GM12891 (cell line): ENCODE measurements around the gene CTCF.
A peak's percentile ranks its signal among the peaks of the same experiment; 100 is the strongest.

ENCODE experiments used
- DNase-seq: peaks from one replicate; pipeline ENCODE4 v3.0.0; 2011; ENCODE audit warnings: low spot score; ENCODE audit not compliant: insufficient read length
- FAIRE-seq: peaks from 2 replicates; lab custom pipeline; 2011; peaks lifted over from hg19 to GRCh38; lab: Jason Lieb, UNC
- PAX5 ChIP-seq: IDR thresholded peaks from 2 replicates; pipeline ENCODE4 v1.6.1; 2011; ENCODE audit warnings: low read length, moderate library complexity, mild to moderate bottlenecking; ENCODE audit not compliant: insufficient read depth, severe bottlenecking
- POLR2A ChIP-seq: IDR thresholded peaks from 2 replicates; pipeline ENCODE4 v1.6.1; 2011; ENCODE audit warnings: low read depth, low read length, control low read depth
- POLR2AphosphoS5 ChIP-seq: IDR thresholded peaks from 2 replicates; pipeline ENCODE4 v1.6.1; 2011; ENCODE audit warnings: low read depth, low read length, control low read depth
- POU2F2 ChIP-seq: IDR thresholded peaks from 2 replicates; pipeline ENCODE4 v1.6.1; 2011; ENCODE audit warnings: low read depth, mild to moderate bottlenecking, control low read depth, low read length, moderate library complexity
- SPI1 ChIP-seq: IDR thresholded peaks from 2 replicates; pipeline ENCODE4 v1.6.1; 2011; ENCODE audit warnings: low read depth, low read length, control low read depth
- TAF1 ChIP-seq: IDR thresholded peaks from 2 replicates; pipeline ENCODE4 v1.6.1; 2011; ENCODE audit warnings: low read depth, low read length, control low read depth

Gene CTCF

DNA sequence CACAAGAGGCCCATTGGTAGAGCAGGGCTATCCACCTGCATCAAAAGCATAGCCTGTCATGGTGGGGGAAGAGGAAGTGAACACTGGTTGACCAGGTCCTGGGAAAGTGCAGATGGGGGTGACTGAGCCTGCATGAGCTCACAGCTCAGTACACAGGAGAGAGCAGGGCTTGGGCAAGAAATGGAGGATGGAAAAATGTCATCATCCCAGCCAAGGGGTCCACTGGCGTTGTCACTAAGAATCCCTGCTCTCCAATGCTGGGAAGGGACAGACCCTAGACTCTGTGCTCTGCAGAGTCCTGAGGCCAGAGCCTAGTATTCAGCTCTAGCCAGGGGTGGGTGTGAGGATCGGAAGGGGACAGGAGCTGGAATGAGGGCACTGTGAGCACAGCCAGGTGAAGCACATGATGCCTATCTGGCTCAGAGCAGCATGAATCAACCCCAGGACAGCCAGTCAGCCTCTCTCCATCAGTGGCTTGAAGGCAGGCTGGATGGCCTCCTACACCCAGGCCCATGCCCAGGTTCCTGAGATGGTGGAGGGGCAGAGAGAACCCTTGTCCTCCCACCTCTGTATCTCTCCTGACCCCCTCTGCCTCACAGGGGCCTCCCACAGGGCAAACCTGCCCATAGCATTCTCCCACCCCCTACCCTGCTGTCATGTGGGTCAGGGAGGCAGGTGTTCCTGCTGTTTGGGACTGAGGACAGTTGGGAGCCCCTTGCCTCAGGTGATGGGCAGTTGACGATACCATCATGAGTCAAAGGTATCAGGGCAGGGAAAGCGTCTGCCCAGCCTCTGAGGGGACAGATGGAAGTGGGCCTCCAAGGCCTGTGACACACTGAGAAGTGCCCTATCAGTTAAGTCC lies 13.8 kb upstream of the CTCF start:
- TF ChIP-seq POU2F2 (no peak), SPI1 (peak; percentile 88)
- no peak for DNase-seq
- FAIRE-seq: peak; percentile 93

DNA sequence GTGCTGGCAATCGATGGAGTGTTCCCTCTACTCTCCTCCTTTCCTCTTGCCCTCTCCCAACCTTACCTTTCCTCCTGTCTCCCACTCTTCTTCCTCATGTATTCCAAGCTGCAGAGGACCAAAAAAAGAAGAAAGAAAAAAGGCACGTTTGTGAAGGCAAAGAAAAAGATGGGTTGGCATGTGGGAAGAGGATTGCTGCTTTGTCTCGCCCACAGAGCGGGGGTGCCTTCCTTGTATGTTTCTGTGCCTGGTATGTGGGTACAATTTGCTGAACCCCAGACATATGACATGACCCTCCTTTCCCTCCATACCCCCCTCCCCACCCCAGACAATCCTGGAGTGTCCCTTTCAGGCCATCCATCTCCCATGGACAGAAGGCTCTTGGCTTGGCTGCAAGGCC lies 13.1 kb upstream of the CTCF start:
- TF ChIP-seq POU2F2 (no peak), POLR2AphosphoS5 (no peak), PAX5 (no peak), POLR2A (no peak), SPI1 (no peak), TAF1 (no peak)
- DNase-seq (no peak), FAIRE-seq (peak; percentile 35)

GRCh38 chr16:67549936-67550335 lies 12.4 kb upstream of the CTCF start:
- FAIRE-seq (no peak), DNase-seq (no peak)
- TF ChIP-seq POLR2A: no peak

GRCh38 chr16:67551091-67551490 lies 11.2 kb upstream of the CTCF start:
- TF ChIP-seq SPI1 (no peak), TAF1 (no peak), PAX5 (no peak), POU2F2 (no peak), POLR2AphosphoS5 (no peak), POLR2A (no peak)
- DNase-seq: no peak
- FAIRE-seq: no peak

DNA sequence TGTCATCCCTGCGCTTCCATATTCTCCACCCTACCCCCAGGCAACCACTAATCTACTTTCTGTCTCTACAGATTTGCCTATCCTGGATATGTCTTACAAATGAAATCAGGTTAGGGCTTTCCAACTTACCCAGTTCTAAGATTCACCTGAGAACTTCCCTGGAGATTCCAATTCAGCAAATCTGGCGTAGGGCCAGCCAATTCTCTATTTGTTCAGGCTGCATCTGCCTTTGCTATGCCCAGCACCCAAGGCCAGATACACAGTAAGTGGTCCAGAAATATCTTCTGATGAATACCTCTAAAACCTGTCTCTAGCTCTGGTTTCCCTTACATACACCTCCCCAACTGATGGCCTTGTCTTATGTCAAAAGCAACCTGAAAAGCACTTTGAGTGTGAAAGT lies 10.4 kb upstream of the CTCF start:
- FAIRE-seq (peak; percentile 33), DNase-seq (no peak)
- TF ChIP-seq SPI1: no peak
- TF ChIP-seq POLR2A: no peak
- no peak for TF ChIP-seq POLR2AphosphoS5

GRCh38 chr16:67552476-67552875 lies 9.8 kb upstream of the CTCF start:
- DNase-seq (no peak), FAIRE-seq (peak; percentile 28)
- TF ChIP-seq POU2F2: no peak
- TF ChIP-seq TAF1: no peak
- no peak for TF ChIP-seq SPI1
- no peak for TF ChIP-seq POLR2AphosphoS5
- TF ChIP-seq PAX5: no peak
- no peak for TF ChIP-seq POLR2A

GRCh38 chr16:67555795-67556212 lies 6.5 kb upstream of the CTCF start:
- peak; percentile 77 for FAIRE-seq
- TF ChIP-seq POU2F2 (no peak), TAF1 (no peak), SPI1 (no peak), POLR2A (no peak), POLR2AphosphoS5 (no peak)
- DNase-seq: no peak

DNA sequence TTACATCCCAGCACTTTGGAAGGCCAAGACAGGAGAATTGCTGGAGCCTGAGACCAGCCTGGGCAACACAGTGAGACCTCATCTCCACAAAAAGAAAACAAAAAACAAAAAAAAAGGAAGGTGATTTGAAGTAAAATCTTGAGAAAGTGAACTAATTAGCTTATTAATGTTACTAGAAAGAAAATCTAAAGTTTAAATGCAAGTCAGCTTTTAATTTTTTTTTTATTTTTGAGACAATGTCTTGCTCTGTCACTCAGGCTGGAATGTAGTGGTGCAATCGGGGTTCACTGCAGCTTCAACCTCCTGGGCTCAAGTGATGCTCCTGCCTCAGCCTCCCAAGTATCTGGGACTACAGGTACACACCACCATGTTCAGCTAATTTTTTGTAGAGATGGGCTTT lies 3.5 kb upstream of the CTCF start:
- no peak for FAIRE-seq
- TF ChIP-seq TAF1: no peak
- TF ChIP-seq POLR2A: no peak
- TF ChIP-seq POLR2AphosphoS5: no peak
- TF ChIP-seq POU2F2: no peak
- TF ChIP-seq SPI1: no peak
- TF ChIP-seq PAX5: no peak
- no peak for DNase-seq

- FAIRE-seq (peak; percentile 31), DNase-seq (no peak)
- no peak for TF ChIP-seq PAX5
- TF ChIP-seq TAF1: no peak
- TF ChIP-seq SPI1: no peak
- TF ChIP-seq POLR2A: no peak
- no peak for TF ChIP-seq POU2F2
- TF ChIP-seq POLR2AphosphoS5: no peak
Measured at GRCh38 chr16:67560827-67561342, 1.4 kb upstream of the CTCF start.

- TF ChIP-seq POLR2A (no peak), PAX5 (no peak), POLR2AphosphoS5 (no peak; the same call in 1 of the 2 replicates), SPI1 (no peak), POU2F2 (no peak)
- no peak for DNase-seq
- no peak for FAIRE-seq
Measured at GRCh38 chr16:67561501-67561823, 864 bp upstream of the CTCF start.
